HEK293 (cell line): ENCODE results near the gene ERBB4.

Source experiments
- CTCF ChIA-PET: fragments of 350-600 bp; formaldehyde crosslinking; extraction: SDS; loops from one replicate; lab custom pipeline; 2021; ENCODE audit warnings: antibody characterized with exemption; lab: Yijun Ruan, JAX
- POLR2A ChIA-PET: fragments of 300-600 bp; formaldehyde crosslinking; extraction: SDS; loops from one replicate; lab custom pipeline; 2020; ENCODE audit warnings: antibody characterized with exemption, inconsistent platforms; lab: Yijun Ruan, JAX
- H3K27ac ChIP-seq: fragments of 200-500 bp; sonication (Bioruptor generic); 2 replicates; pipeline ENCODE4 v1.5.1; 2014; ENCODE audit warnings: low read depth, low read length, control low read depth, inconsistent platforms; ENCODE audit errors: extremely low read depth
- H3K36me3 ChIP-seq, 2 experiments: fragments of 200-500 bp in 1 of 2; sonication (Bioruptor generic) in 1 of 2; 1 replicate in 1 of 2; 2 replicates in 1 of 2; pipeline ENCODE4 v1.5.1; 2014 to 2017; ENCODE audit warnings: inconsistent platforms in 2 of 2, low read length in 2 of 2; ENCODE audit not compliant: control insufficient read depth in 2 of 2, insufficient read depth in 1 of 2
- H3K4me1 ChIP-seq: fragments of 200-500 bp; sonication (Bioruptor generic); 2 replicates; pipeline ENCODE4 v1.5.1; 2014; ENCODE audit warnings: mild to moderate bottlenecking, low read length, inconsistent platforms; ENCODE audit not compliant: control insufficient read depth, insufficient read depth
- H3K4me3 ChIP-seq: 2 replicates; pipeline ENCODE4 v1.5.1; 2011; ENCODE audit warnings: low read depth, mild to moderate bottlenecking, control low read depth, low read length, moderate library complexity
- H3K9me3 ChIP-seq: fragments of 200-500 bp; sonication (Bioruptor generic); 2 replicates; pipeline ENCODE4 v1.5.1; 2014; ENCODE audit warnings: low read depth, low read length, inconsistent platforms; ENCODE audit not compliant: control insufficient read depth, insufficient read depth
- BCL6B ChIP-seq: fragments of 450-650 bp; formaldehyde crosslinking; IDR thresholded peaks from 2 replicates; pipeline ENCODE4 v1.5.1; 2017; ENCODE audit warnings: missing biosample characterization, missing genetic modification characterization
- GLIS2 ChIP-seq: fragments of 450-650 bp; formaldehyde crosslinking; IDR thresholded peaks from 2 replicates; pipeline ENCODE4 v1.5.1; 2016; ENCODE audit warnings: missing biosample characterization, missing genetic modification characterization
- KLF1 ChIP-seq: fragments of 450-650 bp; formaldehyde crosslinking; IDR thresholded peaks from 2 replicates; pipeline ENCODE4 v1.5.1; 2016; ENCODE audit warnings: missing biosample characterization, missing genetic modification characterization
- KLF8 ChIP-seq: fragments of 450-650 bp; formaldehyde crosslinking; IDR thresholded peaks from 2 replicates; pipeline ENCODE4 v1.5.1; 2016; ENCODE audit warnings: missing biosample characterization, missing genetic modification characterization
- PRDM10 ChIP-seq: fragments of 450-650 bp; formaldehyde crosslinking; IDR thresholded peaks from 2 replicates; pipeline ENCODE4 v1.5.1; 2016; ENCODE audit warnings: missing biosample characterization, missing genetic modification characterization
- REPIN1 ChIP-seq: fragments of 450-650 bp; formaldehyde crosslinking; IDR thresholded peaks from 2 replicates; pipeline ENCODE4 v1.5.1; 2017; ENCODE audit warnings: missing biosample characterization, missing genetic modification characterization, low read depth
- SETDB1 ChIP-seq: IDR thresholded peaks from one replicate; pipeline ENCODE4 v1.6.1; 2017; ENCODE audit warnings: mild to moderate bottlenecking, low read length, moderate library complexity, mixed read lengths; ENCODE audit not compliant: insufficient read length
- ZNF18 ChIP-seq: fragments of 450-650 bp; formaldehyde crosslinking; IDR thresholded peaks from 2 replicates; pipeline ENCODE4 v1.5.1; 2016; ENCODE audit warnings: missing biosample characterization, missing genetic modification characterization
- ZNF19 ChIP-seq: fragments of 450-650 bp; formaldehyde crosslinking; IDR thresholded peaks from 2 replicates; pipeline ENCODE4; 2016; ENCODE audit warnings: missing biosample characterization, missing genetic modification characterization, low read depth
- ZNF202 ChIP-seq: fragments of 450-650 bp; formaldehyde crosslinking; IDR thresholded peaks from 2 replicates; pipeline ENCODE4 v1.5.1; 2016; ENCODE audit warnings: missing biosample characterization, missing genetic modification characterization, borderline replicate concordance
- ZNF24 ChIP-seq: fragments of 450-650 bp; formaldehyde crosslinking; IDR thresholded peaks from 2 replicates; pipeline ENCODE4 v1.5.1; 2016; ENCODE audit warnings: missing biosample characterization, missing genetic modification characterization
- ZNF324 ChIP-seq: fragments of 450-650 bp; formaldehyde crosslinking; IDR thresholded peaks from 2 replicates; pipeline ENCODE4 v1.5.1; 2016; ENCODE audit warnings: missing biosample characterization, missing genetic modification characterization
- ZNF398 ChIP-seq: fragments of 450-650 bp; formaldehyde crosslinking; IDR thresholded peaks from 2 replicates; pipeline ENCODE4 v1.5.1; 2017; ENCODE audit warnings: missing biosample characterization, missing genetic modification characterization
- ZNF610 ChIP-seq: fragments of 450-650 bp; formaldehyde crosslinking; IDR thresholded peaks from 2 replicates; pipeline ENCODE4 v1.5.1; 2016; ENCODE audit warnings: missing biosample characterization, missing genetic modification characterization, borderline replicate concordance
- ZNF639 ChIP-seq: fragments of 450-650 bp; formaldehyde crosslinking; IDR thresholded peaks from 2 replicates; pipeline ENCODE4 v1.5.1; 2016; ENCODE audit warnings: missing biosample characterization, missing genetic modification characterization
- ZNF658 ChIP-seq: fragments of 450-650 bp; formaldehyde crosslinking; IDR thresholded peaks from 2 replicates; pipeline ENCODE4; 2016; ENCODE audit warnings: missing biosample characterization, missing genetic modification characterization
- ZNF837 ChIP-seq: fragments of 450-650 bp; formaldehyde crosslinking; IDR thresholded peaks from 2 replicates; pipeline ENCODE4 v1.5.1; 2016; ENCODE audit warnings: missing biosample characterization, missing genetic modification characterization
- ZSCAN4 ChIP-seq: fragments of 450-650 bp; formaldehyde crosslinking; IDR thresholded peaks from 2 replicates; pipeline ENCODE4 v1.5.1; 2017; ENCODE audit warnings: missing biosample characterization, missing genetic modification characterization
- ZSCAN5A ChIP-seq: fragments of 450-650 bp; formaldehyde crosslinking; IDR thresholded peaks from 2 replicates; pipeline ENCODE4 v1.5.1; 2016; ENCODE audit warnings: missing biosample characterization, missing genetic modification characterization

The ERBB4 gene

GRCh38 chr2:212348501-212348900 is 190.1 kb downstream of the ERBB4 start:
- ChIA-PET POLR2A (no interaction called here), CTCF (interaction anchor here (1.2 kb wide), 1 partner anchor 21 kb away, joined by 4 read pairs; no protein-coding TSS in a partner anchor)
- Histone ChIP-seq H3K27ac (no peak overlapping the region), H3K4me1 (no peaks in the 10 kb centered on the region), H3K36me3 (no peaks in the 10 kb centered on the region), H3K9me3 (no peaks in the 10 kb centered on the region), H3K4me3 (no peak overlapping the region)
- TF ChIP-seq ZNF202 (tag by site-specific recombination) (no peak), PRDM10 (tag by site-specific recombination) (no peak), ZNF18 (tag by site-specific recombination) (no peak), GLIS2 (no peak), ZNF610 (tag by site-specific recombination) (no peak), ZSCAN5A (tag by site-specific recombination) (no peak), BCL6B (tag by site-specific recombination) (no peak), ZNF639 (tag by site-specific recombination) (no peak), ZNF24 (tag by site-specific recombination) (no peak), ZNF324 (no peak), ZSCAN4 (tag by site-specific recombination) (no peak), ZNF398 (no peak), SETDB1 (no peak), KLF8 (tag by site-specific recombination) (no peak), KLF1 (tag by site-specific recombination) (no peak), REPIN1 (tag by site-specific recombination) (no peak), ZNF658 (no peak), ZNF837 (tag by site-specific recombination) (no peak), ZNF19 (no peak)
